ENCODE results near the gene XKR8. TPM values are rescaled to one million over a fixed set of nuclear protein-coding genes. Genes with fewer than 3 reads are reported as not detected.

The XKR8 gene
- total RNA-seq, 4 donors from 2014 or later, result 4.1 to 12.2 (median 6.8) TPM

GRCh38 chr1:27957655-27958054 lies 2.1 kb upstream of the XKR8 start:
- 96% methylated on average over 5 of the region's 5 CpGs for WGBS
- H3K4me1 ChIP-seq, result peaks cover 21 to 34% (median 29%) of the 10 kb centered on the region in 4 donors
- H3K36me3 ChIP-seq, result peaks cover 0 to under 1% (median 0%) of the 10 kb centered on the region in 4 donors
- TF ChIP-seq, protein P1, sequence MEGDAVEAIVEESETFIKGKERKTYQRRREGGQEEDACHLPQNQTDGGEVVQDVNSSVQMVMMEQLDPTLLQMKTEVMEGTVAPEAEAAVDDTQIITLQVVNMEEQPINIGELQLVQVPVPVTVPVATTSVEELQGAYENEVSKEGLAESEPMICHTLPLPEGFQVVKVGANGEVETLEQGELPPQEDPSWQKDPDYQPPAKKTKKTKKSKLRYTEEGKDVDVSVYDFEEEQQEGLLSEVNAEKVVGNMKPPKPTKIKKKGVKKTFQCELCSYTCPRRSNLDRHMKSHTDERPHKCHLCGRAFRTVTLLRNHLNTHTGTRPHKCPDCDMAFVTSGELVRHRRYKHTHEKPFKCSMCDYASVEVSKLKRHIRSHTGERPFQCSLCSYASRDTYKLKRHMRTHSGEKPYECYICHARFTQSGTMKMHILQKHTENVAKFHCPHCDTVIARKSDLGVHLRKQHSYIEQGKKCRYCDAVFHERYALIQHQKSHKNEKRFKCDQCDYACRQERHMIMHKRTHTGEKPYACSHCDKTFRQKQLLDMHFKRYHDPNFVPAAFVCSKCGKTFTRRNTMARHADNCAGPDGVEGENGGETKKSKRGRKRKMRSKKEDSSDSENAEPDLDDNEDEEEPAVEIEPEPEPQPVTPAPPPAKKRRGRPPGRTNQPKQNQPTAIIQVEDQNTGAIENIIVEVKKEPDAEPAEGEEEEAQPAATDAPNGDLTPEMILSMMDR (IDR thresholded peaks at IDR 0.05), result no peak
- TF ChIP-seq POLR2AphosphoS5 (IDR thresholded peaks at IDR 0.05) (no peak), POLR2A (IDR thresholded peaks at IDR 0.05; ENCODE audit: low read depth) (no peak), EP300 (IDR thresholded peaks at IDR 0.05) (no peak)
- intact Hi-C loops (cut with DNase I), result no loop called here
- no peak overlapping the region for H3K4me3 ChIP-seq
- no peaks in the 10 kb centered on the region for H3K9me3 ChIP-seq
- no peaks in the 10 kb centered on the region for H3K27me3 ChIP-seq
- H3K27ac ChIP-seq (replicated peaks in 1 of 4), result no peak overlapping the region
- DNase-seq (ENCODE audit: extremely low spot score), result no peak

DNA sequence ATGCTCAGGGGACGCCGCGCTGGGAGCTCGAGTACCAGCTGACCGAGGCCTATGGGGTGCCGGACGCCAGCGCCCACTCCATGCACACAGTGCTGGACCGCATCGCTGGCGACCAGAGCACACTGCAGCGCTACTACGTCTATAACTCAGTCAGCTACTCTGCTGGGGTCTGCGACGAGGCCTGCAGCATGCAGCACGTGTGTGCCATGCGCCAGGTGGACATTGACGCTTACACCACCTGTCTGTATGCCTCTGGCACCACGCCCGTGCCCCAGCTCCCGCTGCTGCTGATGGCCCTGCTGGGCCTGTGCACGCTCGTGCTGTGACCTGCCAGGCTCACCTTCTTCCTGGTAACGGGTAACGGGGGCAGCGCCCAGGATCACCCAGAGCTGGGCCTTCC lies 1.3 kb upstream of the XKR8 start:
- 96% methylated on average over 18 of the region's 26 CpGs for WGBS
- H3K4me1 ChIP-seq, result peaks cover 21 to 34% (median 29%) of the 10 kb centered on the region in 4 donors
- TF ChIP-seq POLR2A (IDR thresholded peaks at IDR 0.05; ENCODE audit: low read depth) (no peak), POLR2AphosphoS5 (IDR thresholded peaks at IDR 0.05) (no peak), EP300 (IDR thresholded peaks at IDR 0.05) (no peak)
- TF ChIP-seq, protein P1 (IDR thresholded peaks at IDR 0.05), result no peak
- intact Hi-C loops (cut with DNase I), result no loop called here
- no peaks in the 10 kb centered on the region for H3K9me3 ChIP-seq
- DNase-seq (ENCODE audit: extremely low spot score), result no peak
- H3K36me3 ChIP-seq, result peaks cover 0 to 9% (median 3%) of the 10 kb centered on the region in 4 donors
- H3K27me3 ChIP-seq, result no peaks in the 10 kb centered on the region
- H3K4me3 ChIP-seq, result no peak overlapping the region
- peak overlapping the region in 2 of 4 donors; percentile 88 to 93 for H3K27ac ChIP-seq (replicated peaks in 1 of 4)

- Histone ChIP-seq H3K27ac (replicated peaks in 1 of 4) (peak overlapping the region; percentile 88 to 93 (median 90)), H3K4me1 (peaks cover 21 to 34% (median 29%) of the 10 kb centered on the region in 4 donors), H3K4me3 (peak overlapping the region; percentile 68 to 87 (median 77)), H3K9me3 (no peaks in the 10 kb centered on the region), H3K36me3 (peaks cover 6 to 34% (median 26%) of the 10 kb centered on the region in 4 donors), H3K27me3 (no peaks in the 10 kb centered on the region)
- TF ChIP-seq POLR2A (IDR thresholded peaks at IDR 0.05; ENCODE audit: low read depth), result no peak
- no peak for TF ChIP-seq EP300 (IDR thresholded peaks at IDR 0.05)
- TF ChIP-seq, protein P1 (IDR thresholded peaks at IDR 0.05), result no peak
- TF ChIP-seq POLR2AphosphoS5 (IDR thresholded peaks at IDR 0.05), result no peak
- intact Hi-C loops (cut with DNase I), result no loop called here
- no peak for DNase-seq (ENCODE audit: extremely low spot score)
- WGBS, result 56% methylated on average over 12 of the region's 13 CpGs
Observed at GRCh38 chr1:27960762-27961645, 1.2 kb downstream of the XKR8 start.

- Histone ChIP-seq H3K4me1 (peaks cover 21 to 34% (median 29%) of the 10 kb centered on the region in 4 donors), H3K4me3 (no peak overlapping the region), H3K27ac (replicated peaks in 1 of 4) (peak overlapping the region; percentile 88 to 93 (median 90)), H3K36me3 (peaks cover 13 to 41% (median 34%) of the 10 kb centered on the region in 4 donors), H3K27me3 (no peaks in the 10 kb centered on the region), H3K9me3 (no peaks in the 10 kb centered on the region)
- TF ChIP-seq POLR2A (IDR thresholded peaks at IDR 0.05; ENCODE audit: low read depth) (no peak), EP300 (IDR thresholded peaks at IDR 0.05) (no peak), POLR2AphosphoS5 (IDR thresholded peaks at IDR 0.05) (no peak)
- TF ChIP-seq, protein P1 (IDR thresholded peaks at IDR 0.05), result no peak
- no peak for DNase-seq (ENCODE audit: extremely low spot score)
- intact Hi-C loops (cut with DNase I), result no loop called here
- 62% methylated on average over 3 of the region's 4 CpGs for WGBS
Observed at GRCh38 chr1:27961646-27962221, 2.0 kb downstream of the XKR8 start.
